Right atrium auricular region (tissue), 2 donors: ENCODE results near the gene MYOM3. TPM values are rescaled to one million over a fixed set of nuclear protein-coding genes. Genes with fewer than 3 reads are reported as not detected.

Source experiments
- DNase-seq: peaks from one replicate; pipeline ENCODE4 v3.0.0-alpha.2; 2019; ENCODE audit warnings: low spot score
- H3K27ac ChIP-seq, 2 donors: fragments of 200-600 bp; sonication (generic); 1 replicate in 1 of 2; 2 replicates in 1 of 2; pipeline ENCODE4 v1.5.1; 2016 to 2019
- H3K27me3 ChIP-seq, 2 donors: fragments of 200-600 bp; sonication (generic); one replicate each; pipeline versions ENCODE4 v1.5.1 to v1.6.0; 2017 to 2019
- H3K36me3 ChIP-seq: fragments of 200-600 bp; sonication (generic); one replicate; pipeline ENCODE4 v1.5.1; 2016
- H3K4me1 ChIP-seq, 2 donors: fragments of 200-600 bp; sonication (generic); one replicate each; pipeline versions ENCODE4 v1.5.1 to v1.6.0; 2017 to 2019
- H3K4me3 ChIP-seq, 2 donors: fragments of 200-600 bp; sonication (generic); 1 replicate in 1 of 2; 2 replicates in 1 of 2; pipeline ENCODE4 v1.5.1; 2017 to 2019; ENCODE audit warnings: mild to moderate bottlenecking in 1 of 2, moderate library complexity in 1 of 2
- H3K9me3 ChIP-seq, 2 donors: fragments of 200-600 bp; sonication (generic); one replicate each; pipeline ENCODE4 v1.5.1; 2019
- CTCF ChIP-seq, 2 donors: fragments of 200-600 bp; sonication (generic); IDR thresholded peaks; one replicate each; pipeline ENCODE4 v1.5.1; 2019; ENCODE audit warnings: antibody characterized with exemption in 2 of 2
- total RNA-seq, 2 donors: library from RNA; depleted of rRNA; stranded (reverse); fragments of >200 nt; gene quantifications; one replicate each; pipeline ENCODE4 v1.1.0, GENCODE V29; 2016

MYOM3 gene
- total RNA-seq, 2 donors from 2014 or later, result 98.7 to 241 TPM

DNA sequence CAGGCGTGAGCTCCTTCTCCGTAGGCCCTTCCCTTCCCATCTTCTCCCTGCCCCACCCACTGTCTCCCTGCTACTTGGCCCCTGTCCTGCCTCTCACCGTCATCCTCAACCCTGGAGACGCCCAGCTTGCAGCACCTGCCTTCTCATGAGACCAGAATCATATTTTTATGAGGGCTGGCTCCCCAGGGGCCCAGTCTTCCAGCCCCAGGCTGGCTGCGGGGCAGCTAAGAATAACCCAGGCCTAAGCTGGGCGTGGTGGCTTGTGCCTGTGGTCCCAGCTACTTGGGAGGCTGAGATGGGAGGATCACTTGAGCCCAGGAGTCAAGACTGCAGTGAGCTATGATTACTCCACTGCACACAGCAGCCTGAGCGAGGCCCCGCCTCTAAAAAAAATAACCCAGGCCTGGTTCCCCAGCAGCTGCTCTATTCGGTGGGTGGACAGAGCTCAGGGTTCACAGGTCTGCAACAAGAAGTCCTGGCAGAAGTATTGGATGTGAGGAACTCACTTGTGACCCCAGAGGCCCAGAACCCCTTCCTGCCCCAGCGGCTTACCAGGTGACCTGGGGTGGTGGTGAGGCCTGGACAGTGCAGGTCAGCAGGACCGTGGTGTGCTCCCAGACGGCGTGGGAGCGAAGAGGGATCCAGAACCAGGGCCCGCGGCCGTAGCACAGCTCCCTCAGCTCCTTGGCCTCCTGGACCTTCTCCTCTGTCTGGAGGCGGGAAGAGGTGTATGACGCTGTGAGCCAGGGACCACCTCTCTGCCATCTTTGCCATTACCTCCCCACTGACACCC, 6.4 kb downstream of the MYOM3 start:
- no peak for TF ChIP-seq CTCF (IDR thresholded peaks at IDR 0.05)
- Histone ChIP-seq H3K4me3 (no peak overlapping the region), H3K9me3 (no peaks in the 10 kb centered on the region), H3K27me3 (no peaks in the 10 kb centered on the region), H3K4me1 (peaks cover 0 to 47% of the 10 kb centered on the region in 2 donors), H3K36me3 (peaks cover 43% of the 10 kb centered on the region), H3K27ac (peak overlapping the region; percentile 5 to 82)
- no peak for DNase-seq

GRCh38 chr1:24104854-24105253, 7.1 kb downstream of the MYOM3 start:
- H3K36me3 ChIP-seq, result peaks cover 43% of the 10 kb centered on the region

DNA sequence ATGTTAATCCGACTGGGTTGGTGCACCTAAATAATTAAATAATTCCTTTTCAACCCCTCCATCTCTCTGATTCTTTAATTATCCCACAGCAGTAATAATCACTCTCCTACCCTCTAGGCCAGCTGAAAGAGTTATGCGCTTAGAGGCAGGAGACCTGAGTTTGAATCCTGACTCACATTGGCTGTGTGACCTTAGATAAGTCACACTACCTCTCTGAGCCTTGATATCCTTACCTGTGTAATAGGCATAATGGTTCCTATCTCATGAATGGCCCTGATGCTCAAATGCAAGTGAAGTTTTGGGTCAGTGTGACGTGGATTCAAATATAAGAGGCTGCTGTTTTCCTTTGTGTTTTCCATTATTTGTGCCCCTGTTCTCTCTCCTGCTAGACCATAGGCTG, 8.1 kb downstream of the MYOM3 start:
- no peak overlapping the region for H3K4me3 ChIP-seq
- DNase-seq, result no peak
- peaks cover 43% of the 10 kb centered on the region for H3K36me3 ChIP-seq
- no peaks in the 10 kb centered on the region for H3K27me3 ChIP-seq
- no peak for TF ChIP-seq CTCF (IDR thresholded peaks at IDR 0.05)
- H3K27ac ChIP-seq, result peak overlapping the region; percentile 82 to 89
- H3K4me1 ChIP-seq, result peaks cover 0 to 50% of the 10 kb centered on the region in 2 donors
- H3K9me3 ChIP-seq, result no peaks in the 10 kb centered on the region

More at GRCh38 chr1:24104854-24105253, 7.1 kb downstream of the MYOM3 start:
- no peak for TF ChIP-seq CTCF (IDR thresholded peaks at IDR 0.05)
- Histone ChIP-seq H3K27me3 (no peaks in the 10 kb centered on the region), H3K4me3 (no peak overlapping the region), H3K9me3 (no peaks in the 10 kb centered on the region), H3K27ac (peak overlapping the region in 1 of 2 donors; percentile 82), H3K4me1 (peaks cover 0 to 51% of the 10 kb centered on the region in 2 donors)
- no peak for DNase-seq

DNA sequence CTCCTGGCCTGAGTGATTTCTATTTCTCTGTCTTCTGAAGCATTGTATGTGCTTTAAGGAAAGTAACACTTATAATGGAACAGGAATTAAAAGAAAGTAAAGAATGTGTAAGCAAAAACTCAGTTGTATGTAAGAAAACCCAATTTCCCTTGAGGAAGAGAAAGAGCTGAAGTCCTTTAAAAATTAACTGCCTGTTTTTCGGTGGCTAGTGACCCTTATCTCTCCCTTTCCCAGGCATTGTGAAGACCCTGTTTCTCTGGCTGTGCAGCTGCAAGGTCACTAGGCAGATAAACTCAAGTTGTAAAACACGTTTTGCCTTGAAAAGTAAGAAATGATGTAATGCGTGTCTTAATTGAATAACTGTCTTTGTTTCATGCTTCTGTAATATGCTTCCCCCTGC, 8.5 kb downstream of the MYOM3 start:
- H3K27ac ChIP-seq, result peak overlapping the region; percentile 82 to 89
- H3K36me3 ChIP-seq, result peaks cover 41% of the 10 kb centered on the region
- H3K4me3 ChIP-seq, result no peak overlapping the region
- H3K9me3 ChIP-seq, result no peaks in the 10 kb centered on the region
- no peak for DNase-seq
- no peaks in the 10 kb centered on the region for H3K27me3 ChIP-seq
- TF ChIP-seq CTCF (IDR thresholded peaks at IDR 0.05), result no peak
- H3K4me1 ChIP-seq, result peaks cover 0 to 51% of the 10 kb centered on the region in 2 donors

DNA sequence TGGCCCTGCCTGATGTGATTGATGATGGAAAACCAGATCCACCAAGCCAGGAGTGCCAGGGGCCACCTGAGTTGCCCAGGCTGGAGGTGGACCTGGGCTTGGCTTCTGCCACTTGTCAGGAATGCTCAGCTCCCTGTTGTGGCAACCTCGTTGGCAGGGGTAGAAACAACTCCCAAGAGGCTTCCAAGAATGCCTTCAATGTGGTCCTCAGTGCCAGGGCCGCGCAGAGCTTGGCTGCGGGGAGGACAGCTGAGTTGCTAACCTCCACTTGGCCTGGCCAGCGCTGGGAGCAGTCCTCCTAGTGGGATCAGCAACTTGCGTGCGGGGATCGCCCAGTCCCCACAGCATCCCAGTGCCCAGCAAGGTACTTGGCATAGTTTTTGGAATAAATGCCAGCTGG, 9.0 kb downstream of the MYOM3 start:
- Histone ChIP-seq H3K4me3 (no peak overlapping the region), H3K4me1 (peaks cover 0 to 50% of the 10 kb centered on the region in 2 donors), H3K36me3 (peaks cover 36% of the 10 kb centered on the region), H3K9me3 (no peaks in the 10 kb centered on the region), H3K27ac (peak overlapping the region; percentile 82 to 89), H3K27me3 (no peaks in the 10 kb centered on the region)
- TF ChIP-seq CTCF (IDR thresholded peaks at IDR 0.05), result no peak
- no peak for DNase-seq
